Lung microvascular endothelial cell (primary cell): ENCODE data around the gene RAD54L. TPM values are rescaled to one million over a fixed set of nuclear protein-coding genes. Genes with fewer than 3 reads are reported as not detected.
"Not testable (repeated sequence)": the region's sequence is repeated elsewhere in the genome, so short reads cannot be mapped to it uniquely, and the experiment has no call there.

Experiments
- DNase-seq, 2 donors: peaks; one replicate each; pipeline versions ENCODE4 v3.0.0 to v3.0.0-alpha.2; 2010; ENCODE audit warnings: low read depth in 2 of 2
- total RNA-seq: library from RNA; depleted of rRNA; stranded (reverse); fragments of >200 nt; gene quantifications from 2 replicates; pipeline ENCODE4 v1.2.1, GENCODE V29; 2014

RAD54L gene
- 0.79 and 2.2 TPM in 2 replicates for total RNA-seq

DNA sequence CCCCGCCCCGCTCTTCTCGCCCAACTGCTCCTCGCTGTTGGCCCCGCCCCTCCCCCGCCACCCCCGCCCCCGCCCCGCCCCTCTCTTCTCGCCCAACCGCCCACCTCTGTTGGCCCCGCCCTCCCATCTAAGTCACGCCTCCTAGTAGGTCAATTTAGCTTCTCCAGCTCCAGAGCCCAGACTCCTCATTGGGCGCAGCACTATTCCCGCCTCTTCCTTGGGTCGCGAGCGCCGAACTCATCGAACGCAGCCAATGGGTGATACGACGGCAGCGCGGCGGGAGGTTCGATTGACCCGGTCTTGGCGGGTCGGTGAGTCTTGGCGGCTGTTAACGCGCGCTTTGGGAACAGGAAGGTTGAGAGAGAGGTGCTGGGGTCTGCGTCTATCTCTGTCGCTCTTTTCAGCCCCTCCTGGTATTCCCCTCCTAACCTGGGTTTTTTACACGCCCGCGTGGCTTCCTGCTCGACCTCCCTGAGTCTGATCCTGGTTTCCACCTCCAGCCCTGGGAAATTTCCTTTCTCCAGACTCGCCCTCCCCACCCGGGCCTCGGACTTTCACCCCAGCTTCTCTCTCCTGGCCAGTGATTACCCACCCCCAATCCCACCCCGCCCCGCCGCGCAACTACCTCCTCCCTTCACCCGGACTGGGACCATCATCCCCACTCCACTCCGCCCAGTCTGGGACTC, at the start of gene RAD54L:
RAD54L (plus strand) TSS at position 328 of the 686 bp plus-strand sequence. CDS start 643 bp downstream, outside the sequence.
- peak; percentile 99 for DNase-seq

DNA sequence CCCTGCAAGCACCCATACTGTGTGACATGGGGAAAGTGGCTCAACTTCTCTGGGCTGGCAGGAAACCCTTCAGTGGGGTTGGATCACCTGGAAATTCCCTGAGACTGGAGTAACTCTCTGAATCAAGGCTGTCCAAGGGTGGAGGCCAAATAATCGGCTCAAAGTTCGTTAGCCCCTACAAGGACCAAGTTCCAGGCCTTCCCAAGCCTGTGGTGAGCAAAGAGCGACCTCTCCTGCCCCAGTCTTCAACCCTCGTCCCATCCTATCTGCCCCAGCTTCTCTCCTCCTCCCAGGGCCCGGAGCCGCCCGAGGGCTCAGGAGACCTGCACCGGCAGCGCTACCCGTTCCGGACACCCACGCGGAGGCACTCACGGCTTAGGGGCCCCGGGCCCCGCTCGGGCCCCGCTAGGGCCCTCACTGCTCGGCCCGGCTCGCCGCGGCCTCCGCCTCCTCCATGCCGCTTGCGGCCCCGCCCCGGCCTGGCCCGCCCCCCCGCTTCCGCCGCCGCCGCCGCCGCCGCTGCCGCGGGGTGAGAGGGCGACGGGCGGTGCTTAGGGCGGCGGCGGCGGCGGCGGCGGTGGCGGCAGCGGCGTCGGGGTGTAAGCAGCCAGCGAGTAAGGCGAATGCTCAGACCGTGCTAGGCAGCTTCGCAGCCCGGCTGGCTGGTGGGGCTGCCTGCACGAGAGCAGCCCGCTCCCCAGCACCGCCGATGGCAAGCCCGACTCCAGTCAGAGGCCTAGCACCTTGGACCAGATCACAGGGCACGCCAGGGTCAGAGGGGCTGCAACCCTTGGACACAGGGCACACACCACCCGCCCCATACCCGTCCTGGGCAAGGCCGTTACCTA, 49.4 kb upstream of the RAD54L start, which contains the start of gene POMGNT1:
POMGNT1 (minus strand) TSS at position 471 of the 848 bp plus-strand sequence. CDS start 613 bp downstream, outside the sequence.
- peak; percentile 61 to 68 for DNase-seq

DNA sequence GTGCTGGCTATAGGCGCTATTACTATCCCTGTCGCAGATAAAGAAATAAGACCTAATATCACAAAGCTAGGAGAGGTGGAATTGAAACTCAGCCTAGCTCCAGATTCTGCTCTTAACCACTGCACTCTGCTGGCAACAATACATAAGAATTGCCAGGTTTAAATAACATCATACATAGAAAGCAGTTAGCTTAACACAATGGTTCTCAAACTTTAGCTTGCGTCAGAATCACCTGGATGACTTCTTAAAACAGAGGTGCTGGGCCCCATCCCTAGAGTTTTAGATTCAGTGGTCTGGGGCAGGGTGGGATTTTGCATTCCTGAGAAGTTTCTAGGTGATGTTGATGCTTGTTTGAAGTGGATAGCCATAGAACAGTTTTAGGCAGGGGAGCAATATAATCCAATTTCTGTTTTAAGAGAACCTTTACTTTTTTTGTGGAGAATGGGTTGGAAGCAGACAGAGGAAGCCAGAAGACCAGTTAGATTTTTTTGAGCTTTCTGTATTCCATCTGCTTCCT, 48.3 kb upstream of the RAD54L start:
- no peak for DNase-seq

DNA sequence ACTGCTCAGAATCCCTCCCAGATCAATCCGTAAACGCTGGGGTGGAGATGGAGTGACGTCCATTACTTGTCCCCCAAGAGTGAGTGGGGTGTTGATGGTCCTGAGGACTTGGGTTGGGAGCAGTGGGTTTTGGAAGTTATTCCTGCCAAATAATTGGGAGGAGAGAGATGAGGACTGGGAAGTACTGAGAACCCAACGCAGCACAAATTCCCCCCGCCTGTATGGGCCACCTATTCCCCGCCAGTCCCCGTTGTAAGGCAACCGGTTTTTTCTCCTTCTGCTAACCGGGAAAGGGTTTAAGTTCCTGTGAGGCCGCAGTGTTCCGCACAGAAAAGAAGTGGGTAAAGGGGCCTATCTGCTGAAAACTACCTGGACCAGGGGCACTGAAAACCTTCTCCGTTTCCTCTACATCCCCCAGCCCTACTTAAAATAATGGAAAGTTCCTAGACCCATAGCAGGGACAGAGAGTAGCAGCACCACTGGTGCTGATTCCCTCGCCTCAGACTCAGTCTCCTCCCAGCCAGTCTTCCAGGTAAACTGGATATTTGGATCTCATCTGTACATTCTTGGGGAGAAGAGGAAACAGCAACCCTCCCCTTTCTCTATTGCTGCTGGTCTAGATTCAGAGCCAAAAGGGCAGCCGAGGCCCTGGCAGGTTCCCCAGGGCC, 43.7 kb upstream of the RAD54L start:
- DNase-seq, result peak in 1 of 2 donors; percentile 28

DNA sequence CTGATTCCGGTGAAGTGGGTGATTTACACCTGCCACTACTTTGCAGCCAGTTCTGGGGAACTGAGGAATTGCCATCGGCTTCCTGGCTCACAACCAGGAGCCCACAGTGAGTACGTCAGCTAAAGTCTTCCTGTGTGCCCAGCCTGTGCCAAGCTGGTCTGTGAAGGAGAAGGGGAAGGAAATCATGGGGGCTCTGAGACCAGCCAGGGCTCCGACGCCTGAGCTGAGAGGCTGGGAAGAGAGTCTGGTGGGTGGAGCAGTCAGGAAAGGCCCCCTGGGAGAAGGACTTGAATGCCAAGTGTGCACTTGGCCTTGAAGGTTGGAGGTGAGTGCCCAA, 43.2 kb upstream of the RAD54L start:
- no peak for DNase-seq

DNA sequence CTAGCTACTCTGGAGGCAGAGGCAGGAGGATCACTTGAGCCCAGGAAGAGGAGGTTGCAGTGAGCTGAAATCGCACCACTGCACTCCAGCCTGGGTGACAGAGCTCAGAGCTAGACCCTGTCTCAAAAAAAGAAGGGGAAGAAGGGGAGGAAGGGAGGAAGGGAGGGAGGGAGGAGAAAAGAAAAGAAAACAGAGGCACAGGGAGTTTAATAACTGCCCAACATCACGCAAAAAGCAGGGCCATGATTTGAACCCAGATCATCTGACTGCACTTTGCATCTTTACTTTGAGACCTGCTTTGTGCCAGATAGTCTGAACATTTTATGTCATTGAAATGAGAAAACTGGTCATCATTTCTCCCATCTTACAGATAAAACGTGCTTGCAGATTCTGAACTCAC, 42.4 kb upstream of the RAD54L start:
- no peak for DNase-seq

DNA sequence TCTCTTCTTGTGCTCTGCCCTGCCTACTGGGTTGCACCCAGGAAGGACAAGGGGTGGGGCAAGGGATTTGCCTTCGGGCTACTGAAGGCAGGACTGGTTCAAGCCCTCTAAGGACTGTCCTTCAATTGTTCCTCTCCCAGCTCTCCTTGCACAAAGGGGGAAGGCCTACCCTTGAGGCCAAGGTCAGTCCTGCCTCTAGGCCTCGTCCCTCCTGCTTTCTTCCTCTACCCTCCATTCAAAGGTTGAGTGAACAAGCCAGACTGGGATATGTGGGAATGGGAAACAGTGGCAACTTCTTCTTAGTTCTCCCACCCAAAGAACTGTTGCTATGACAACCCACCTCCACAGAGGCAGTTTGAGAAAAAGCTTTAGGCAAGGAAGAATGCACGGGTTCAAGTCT, 41.8 kb upstream of the RAD54L start:
- DNase-seq, result no peak

DNA sequence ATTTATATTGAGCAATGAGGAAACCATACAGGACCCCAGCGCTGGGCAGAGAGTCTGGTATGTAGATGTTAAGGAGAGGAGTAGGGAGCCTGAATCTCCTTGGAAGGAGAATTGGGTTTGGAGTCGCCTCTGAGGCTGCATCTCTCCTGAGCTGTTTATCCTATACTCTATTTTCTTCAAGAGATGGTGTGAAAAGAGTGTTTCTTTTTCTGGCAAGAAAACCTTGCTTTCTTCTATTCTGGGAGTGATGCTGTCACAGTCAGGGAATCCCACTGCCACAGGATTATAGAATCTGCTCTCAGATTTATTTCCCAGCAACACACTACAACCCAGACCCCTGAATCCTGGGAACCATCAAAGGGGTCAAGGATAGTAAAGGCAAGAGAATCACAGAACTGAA, 41.2 kb upstream of the RAD54L start:
- DNase-seq, result no peak

DNA sequence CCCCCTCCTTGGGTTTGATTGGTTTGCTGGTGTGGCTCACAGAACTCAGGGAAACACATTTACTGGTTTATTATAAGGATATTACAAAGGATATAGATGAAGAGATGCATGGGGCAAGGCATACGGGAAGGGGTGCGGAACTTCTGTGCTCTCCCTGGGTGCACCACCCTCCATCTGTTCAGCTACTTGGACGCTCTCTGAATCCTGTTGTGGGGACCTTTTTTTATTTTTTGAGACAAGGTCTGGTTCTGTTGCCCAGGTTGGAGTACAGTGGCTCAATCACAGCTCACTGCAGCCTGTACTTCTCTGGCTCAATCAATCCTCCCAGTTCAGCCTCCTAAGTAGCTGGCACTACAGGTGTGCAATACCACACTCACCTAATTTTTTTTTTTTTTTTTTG, 37.0 kb upstream of the RAD54L start:
- no peak for DNase-seq

DNA sequence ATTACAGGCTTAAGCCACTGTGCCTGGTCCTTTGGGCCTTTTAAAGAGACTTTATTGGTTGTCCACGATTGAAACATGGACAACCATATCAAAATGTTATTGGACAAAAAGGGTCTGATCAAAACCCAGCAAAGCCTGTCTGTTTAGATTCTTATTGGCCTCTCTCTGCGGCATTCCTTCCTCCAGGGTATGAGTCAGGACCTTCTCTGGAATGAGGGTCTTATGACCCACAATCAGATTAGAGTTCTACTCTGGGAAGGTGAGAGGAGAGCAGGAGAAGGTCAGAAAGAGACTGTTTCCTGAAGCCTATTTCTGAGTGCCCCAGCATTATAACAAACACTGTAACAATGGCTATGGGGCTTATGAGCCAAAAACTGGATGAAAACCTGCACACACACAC, 36.5 kb upstream of the RAD54L start:
- peak in 1 of 2 donors; percentile 24 for DNase-seq

DNA sequence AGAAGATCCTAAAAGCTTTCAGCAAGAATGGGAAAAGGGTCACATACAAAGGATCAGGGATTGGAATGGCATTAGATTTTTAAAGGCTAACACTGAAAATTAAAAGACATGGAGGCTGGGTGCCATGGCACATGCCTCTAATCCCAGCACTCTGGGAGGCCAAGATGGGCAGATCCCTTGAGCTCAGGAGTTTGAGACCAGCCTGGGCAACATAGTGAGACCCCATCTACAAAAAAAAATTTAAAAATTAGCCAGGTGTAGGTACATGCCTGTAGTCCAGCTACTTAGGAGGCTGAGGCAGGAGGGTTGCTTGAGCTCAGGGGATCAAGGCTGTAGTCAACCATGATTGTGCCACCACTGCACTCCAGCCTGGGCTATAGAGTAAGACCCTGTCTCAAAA, 32.1 kb upstream of the RAD54L start:
- no peak for DNase-seq

DNA sequence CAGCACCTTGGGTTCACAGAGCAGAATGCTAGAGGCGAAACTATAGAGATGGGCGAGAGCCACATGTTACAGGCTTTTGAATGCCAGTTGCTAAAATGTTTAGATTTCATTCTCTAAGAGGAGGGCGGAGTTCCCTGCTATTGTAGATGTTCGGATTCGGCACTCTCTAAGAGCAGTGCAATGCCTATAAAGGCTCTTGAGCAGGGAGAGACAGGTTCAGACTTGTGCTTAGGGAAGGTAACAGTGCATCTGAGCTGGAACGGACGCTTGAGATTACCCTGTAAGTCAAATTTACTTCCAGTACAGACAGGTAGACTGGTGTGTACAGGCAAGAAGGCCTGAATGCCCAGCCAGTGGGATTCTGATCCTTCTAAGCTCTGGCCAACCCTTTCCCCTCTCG, 29.1 kb upstream of the RAD54L start:
- DNase-seq, result no peak

DNA sequence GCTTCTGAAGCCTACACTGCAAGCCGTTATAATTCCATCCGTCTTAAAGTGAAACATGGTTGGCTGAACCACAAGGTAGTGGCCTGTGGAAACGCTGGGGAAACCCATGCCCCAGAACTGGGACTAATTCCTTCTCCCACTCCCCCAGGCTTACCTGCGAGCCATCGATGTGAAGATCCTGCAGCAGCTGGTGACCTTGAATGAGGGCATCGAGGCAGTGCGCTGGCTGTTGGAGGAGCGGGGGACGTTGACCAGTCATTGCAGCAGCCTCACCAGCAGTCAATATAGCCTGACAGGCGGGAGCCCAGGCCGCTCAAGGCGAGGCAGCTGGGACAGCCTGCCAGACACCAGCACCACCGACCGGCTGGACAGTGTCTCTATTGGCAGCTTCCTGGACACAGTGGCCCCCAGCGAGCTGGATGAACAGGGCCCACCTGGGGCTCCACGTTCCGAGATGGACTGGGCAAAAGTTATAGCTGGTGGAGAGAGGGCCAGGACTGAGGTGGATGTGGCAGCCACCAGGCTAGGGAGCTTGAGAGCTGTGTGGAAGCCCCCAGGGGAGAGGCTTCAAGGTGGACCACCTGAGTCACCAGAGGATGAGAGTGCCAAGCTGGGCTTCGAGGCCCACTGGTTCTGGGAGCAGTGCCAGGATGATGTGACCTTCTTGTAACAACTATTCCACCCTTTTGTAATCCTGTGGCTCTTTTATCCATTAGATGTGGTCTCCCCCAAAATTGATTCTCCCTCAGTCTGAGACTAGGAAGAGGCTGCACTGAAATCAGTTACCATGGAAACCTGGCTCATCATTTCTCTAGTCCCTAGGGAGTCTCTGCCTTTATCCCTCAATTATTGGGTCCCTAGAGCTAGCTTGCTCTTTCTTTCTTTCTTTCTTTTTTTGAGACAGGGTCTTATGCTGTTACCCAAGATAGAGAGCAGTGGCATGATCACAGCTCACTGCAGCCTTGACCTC, 27.7 kb upstream of the RAD54L start:
- no peak for DNase-seq

DNA sequence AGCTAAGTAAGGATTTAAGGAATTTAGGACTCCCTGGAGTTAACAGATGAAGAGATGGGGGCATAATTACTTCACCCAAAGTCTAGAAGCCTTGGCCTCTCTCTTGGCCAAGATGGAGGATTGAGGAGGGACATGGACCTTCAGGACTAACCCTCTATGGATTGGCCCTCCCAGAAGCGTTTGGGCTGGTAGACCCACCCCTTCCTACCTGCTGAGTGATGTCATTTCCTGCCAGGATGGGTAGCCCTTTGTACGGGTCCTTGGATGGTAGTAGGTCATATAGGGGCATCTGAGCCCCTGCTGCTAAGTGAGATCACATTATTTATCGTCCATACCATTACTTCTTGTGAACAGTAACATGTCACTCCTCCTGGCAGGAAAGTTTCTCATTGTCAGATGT, 26.8 kb upstream of the RAD54L start:
- DNase-seq, result no peak

DNA sequence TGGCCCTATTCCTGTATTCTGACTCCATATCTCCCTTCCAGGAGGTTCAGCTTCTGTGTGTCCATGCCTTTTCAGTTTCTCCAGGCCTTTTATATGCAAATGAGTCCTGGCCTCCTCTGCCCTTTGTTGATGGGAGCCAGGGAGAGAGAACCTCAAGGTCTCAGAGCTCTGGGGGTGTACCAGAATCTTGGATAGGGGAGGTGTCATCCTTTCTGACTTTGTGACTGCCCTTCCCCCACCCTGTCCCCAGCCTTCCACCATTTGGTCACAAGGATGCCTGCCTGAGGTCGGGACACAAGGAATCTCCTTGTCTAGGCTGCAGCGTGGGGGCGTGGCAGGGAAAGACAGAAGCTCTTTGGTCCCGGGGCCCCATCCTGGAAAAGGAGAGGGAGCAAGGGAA, 25.8 kb upstream of the RAD54L start:
- no peak for DNase-seq

DNA sequence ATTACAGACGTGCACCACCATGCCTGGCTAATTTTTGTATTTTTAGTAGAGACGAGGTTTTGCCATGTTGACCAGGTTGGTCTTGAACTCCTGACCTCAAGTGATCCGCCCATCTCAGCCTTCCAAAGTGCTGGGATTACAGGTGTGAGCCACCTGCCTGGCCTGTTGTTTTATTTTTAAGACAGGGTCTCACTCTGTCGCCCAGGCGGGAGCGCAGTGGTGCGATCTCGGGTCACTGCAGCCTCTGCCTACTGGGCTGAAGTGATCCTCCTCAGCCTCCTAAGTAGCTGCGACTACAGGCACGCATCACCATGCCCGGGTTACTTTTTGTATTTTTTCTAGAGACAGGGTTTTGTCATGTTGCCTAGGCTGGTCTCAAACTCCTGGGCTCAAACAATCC, 24.5 kb upstream of the RAD54L start:
- DNase-seq, result not testable (repeated sequence)

DNA sequence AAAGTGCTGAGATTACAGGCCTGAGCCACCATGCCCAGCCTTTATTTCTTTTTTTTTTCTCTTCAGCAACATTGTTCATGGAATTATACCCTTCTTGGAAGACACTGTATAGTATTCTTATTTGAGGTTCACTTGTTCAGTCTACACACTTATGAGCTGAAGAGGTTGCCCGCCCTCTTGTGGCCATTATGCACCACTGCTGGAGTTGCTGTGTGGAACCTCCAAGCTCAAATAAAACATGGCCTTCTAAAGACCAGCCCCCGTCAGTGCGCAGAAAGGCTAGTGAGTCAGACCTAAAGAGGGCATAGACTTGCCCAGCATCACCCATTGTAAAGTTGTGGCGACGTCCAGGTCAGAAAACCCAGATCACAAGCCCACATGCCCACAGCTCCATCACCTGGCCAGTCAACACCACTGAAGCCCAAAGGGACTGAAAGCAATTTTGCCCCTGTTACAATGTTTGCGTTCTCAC, 24.1 kb upstream of the RAD54L start:
- DNase-seq, result peak; percentile 91 to 92

DNA sequence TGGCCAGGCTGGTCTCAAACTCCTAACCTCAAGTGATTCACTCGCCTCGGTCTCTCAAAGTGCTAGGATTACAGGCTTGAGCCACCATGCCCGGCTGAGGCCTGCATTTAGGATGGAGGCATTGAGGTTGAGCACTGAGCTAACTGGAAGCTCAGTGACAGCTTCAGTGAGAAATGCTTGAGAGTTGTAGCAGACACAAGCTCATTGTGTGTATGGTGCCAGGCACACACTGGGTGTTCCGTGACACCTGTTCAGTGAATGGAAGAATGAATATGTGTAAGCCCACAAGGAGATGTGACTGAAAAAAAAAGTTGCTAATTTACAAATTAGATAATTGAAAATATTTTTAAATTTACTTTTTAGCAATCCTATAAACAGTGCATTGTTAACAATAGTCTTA, 22.6 kb upstream of the RAD54L start:
- DNase-seq, result no peak

DNA sequence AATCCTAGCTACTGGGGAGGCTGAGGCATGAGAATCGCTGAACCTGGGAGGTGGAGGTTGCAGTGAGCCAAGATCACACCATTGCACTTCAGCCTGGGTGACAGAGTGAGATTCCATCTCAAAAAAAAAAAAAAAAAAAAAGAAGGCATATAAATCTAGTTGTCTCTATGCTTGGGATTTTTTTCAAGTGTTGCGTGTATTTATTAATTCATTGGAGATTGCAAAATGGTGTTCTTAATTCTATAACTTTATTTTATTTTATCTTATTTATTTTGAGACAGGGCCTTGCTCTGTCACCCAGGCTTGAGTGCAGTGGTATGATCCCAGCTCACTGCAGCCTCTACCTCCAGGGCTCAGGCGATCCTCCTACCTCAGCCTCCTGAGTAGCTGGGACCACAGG, 16.3 kb upstream of the RAD54L start:
- DNase-seq, result not testable (repeated sequence)

DNA sequence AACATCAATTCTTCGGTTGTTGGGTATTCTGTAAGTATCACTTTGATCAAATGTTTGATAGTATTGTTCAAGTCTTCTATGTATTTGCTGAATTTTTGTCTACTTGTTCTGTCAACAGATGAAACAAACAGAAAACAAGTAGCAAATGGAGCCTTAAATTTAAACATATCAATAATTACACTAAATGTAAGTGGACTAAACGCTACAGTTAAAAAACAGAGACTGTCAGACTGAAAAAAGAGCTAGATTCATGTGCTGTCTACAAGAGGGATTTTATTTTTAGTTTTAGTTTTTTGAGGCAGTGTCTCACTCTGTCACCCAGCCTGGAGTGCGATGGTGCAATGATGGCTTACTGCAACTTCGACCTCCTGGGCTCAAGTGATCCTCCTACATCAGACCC, 10.7 kb upstream of the RAD54L start:
- DNase-seq, result no peak

DNA sequence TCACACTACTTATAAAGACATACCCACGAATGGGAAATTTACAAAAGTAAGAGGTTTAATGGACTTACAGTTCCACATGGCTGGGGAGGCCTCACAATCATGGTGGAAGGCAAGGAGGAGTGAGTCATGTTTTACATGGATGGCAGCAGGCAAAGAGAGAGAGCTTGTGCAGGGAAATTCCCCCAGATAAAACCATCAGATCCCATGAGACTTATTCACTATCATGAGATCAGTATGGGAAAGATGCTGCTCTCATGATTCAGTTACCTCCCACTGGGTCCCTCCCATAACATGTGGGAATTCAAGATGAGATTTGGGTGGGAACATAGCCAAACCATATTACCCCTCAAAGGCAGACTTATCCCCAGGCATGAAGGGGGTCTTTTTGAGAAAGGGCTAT, 8.7 kb upstream of the RAD54L start:
- not testable (repeated sequence) for DNase-seq
